Right atrium auricular region (tissue), 2 donors: ENCODE measurements around the gene ERC2. TPM values are rescaled to one million over a fixed set of nuclear protein-coding genes. Genes with fewer than 3 reads are reported as not detected.

Source experiments
- DNase-seq: peaks from one replicate; pipeline ENCODE4 v3.0.0-alpha.2; 2019; ENCODE audit warnings: low spot score
- H3K27ac ChIP-seq, 2 donors: fragments of 200-600 bp; sonication (generic); 1 replicate in 1 of 2; 2 replicates in 1 of 2; pipeline ENCODE4 v1.5.1; 2016 to 2019
- H3K27me3 ChIP-seq, 2 donors: fragments of 200-600 bp; sonication (generic); one replicate each; pipeline versions ENCODE4 v1.5.1 to v1.6.0; 2017 to 2019
- H3K36me3 ChIP-seq: fragments of 200-600 bp; sonication (generic); one replicate; pipeline ENCODE4 v1.5.1; 2016
- H3K4me1 ChIP-seq, 2 donors: fragments of 200-600 bp; sonication (generic); one replicate each; pipeline versions ENCODE4 v1.5.1 to v1.6.0; 2017 to 2019
- H3K4me3 ChIP-seq, 2 donors: fragments of 200-600 bp; sonication (generic); 1 replicate in 1 of 2; 2 replicates in 1 of 2; pipeline ENCODE4 v1.5.1; 2017 to 2019; ENCODE audit warnings: mild to moderate bottlenecking in 1 of 2, moderate library complexity in 1 of 2
- H3K9me3 ChIP-seq, 2 donors: fragments of 200-600 bp; sonication (generic); one replicate each; pipeline ENCODE4 v1.5.1; 2019
- total RNA-seq, 2 donors: library from RNA; depleted of rRNA; stranded (reverse); fragments of >200 nt; gene quantifications; one replicate each; pipeline ENCODE4 v1.1.0, GENCODE V29; 2016
- TF ChIP-seq, protein P1 (sequence below), 2 donors: fragments of 200-600 bp; sonication (generic); IDR thresholded peaks; one replicate each; pipeline ENCODE4 v1.5.1; 2019; ENCODE audit warnings: antibody characterized with exemption in 2 of 2

ERC2 gene
- total RNA-seq, 2 donors from 2014 or later = 2.9 to 4.0 TPM

DNA sequence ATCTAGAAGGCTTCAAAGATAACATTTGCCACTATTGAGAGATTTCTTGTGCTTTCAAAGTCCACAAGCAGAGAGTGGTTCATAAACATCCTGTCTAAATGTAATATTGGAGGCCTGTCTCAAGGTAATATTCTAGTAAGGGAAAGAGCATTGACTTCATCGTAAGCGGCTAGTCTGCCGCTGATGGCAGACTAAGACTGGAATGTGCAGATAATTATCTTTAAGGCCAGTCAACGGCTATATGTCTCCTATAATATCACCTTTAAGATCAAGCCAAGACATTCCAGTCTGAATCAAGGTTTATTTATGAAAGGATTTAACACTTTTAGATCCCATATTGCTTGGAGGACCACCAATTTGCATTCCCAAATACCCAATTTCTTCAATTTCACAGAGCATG lies 557.0 kb downstream of the ERC2 start:
- no peak overlapping the region for H3K4me3 ChIP-seq
- no peaks in the 10 kb centered on the region for H3K27me3 ChIP-seq
- DNase-seq = no peak
- H3K4me1 ChIP-seq = no peaks in the 10 kb centered on the region
- no peaks in the 10 kb centered on the region for H3K36me3 ChIP-seq
- H3K27ac ChIP-seq = no peak overlapping the region
- no peaks in the 10 kb centered on the region for H3K9me3 ChIP-seq
- TF ChIP-seq, protein P1, sequence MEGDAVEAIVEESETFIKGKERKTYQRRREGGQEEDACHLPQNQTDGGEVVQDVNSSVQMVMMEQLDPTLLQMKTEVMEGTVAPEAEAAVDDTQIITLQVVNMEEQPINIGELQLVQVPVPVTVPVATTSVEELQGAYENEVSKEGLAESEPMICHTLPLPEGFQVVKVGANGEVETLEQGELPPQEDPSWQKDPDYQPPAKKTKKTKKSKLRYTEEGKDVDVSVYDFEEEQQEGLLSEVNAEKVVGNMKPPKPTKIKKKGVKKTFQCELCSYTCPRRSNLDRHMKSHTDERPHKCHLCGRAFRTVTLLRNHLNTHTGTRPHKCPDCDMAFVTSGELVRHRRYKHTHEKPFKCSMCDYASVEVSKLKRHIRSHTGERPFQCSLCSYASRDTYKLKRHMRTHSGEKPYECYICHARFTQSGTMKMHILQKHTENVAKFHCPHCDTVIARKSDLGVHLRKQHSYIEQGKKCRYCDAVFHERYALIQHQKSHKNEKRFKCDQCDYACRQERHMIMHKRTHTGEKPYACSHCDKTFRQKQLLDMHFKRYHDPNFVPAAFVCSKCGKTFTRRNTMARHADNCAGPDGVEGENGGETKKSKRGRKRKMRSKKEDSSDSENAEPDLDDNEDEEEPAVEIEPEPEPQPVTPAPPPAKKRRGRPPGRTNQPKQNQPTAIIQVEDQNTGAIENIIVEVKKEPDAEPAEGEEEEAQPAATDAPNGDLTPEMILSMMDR (IDR thresholded peaks at IDR 0.05) = no peak

DNA sequence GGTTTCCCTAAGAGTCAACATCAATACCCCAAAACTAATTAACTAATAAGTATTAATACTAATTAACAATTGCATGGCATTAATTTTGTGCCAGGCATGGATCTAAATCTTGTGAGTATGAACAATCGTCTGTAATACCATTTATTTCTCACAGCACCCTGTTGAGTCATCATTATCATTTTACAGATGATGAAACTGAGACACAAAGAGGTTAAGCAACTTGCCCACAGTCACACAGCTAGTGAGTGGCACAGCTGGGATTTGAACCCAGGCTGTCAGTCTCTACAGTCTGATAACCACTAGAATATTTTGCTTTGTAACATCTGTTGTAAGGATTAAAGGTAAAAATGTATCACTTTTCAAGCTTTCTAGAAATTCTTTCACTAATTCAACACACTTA lies 557.7 kb downstream of the ERC2 start:
- H3K27me3 ChIP-seq = no peaks in the 10 kb centered on the region
- no peak overlapping the region for H3K4me3 ChIP-seq
- TF ChIP-seq, protein P1 (IDR thresholded peaks at IDR 0.05) = no peak
- no peak for DNase-seq
- H3K27ac ChIP-seq = no peak overlapping the region
- H3K4me1 ChIP-seq = no peaks in the 10 kb centered on the region
- no peaks in the 10 kb centered on the region for H3K36me3 ChIP-seq
- no peaks in the 10 kb centered on the region for H3K9me3 ChIP-seq

DNA sequence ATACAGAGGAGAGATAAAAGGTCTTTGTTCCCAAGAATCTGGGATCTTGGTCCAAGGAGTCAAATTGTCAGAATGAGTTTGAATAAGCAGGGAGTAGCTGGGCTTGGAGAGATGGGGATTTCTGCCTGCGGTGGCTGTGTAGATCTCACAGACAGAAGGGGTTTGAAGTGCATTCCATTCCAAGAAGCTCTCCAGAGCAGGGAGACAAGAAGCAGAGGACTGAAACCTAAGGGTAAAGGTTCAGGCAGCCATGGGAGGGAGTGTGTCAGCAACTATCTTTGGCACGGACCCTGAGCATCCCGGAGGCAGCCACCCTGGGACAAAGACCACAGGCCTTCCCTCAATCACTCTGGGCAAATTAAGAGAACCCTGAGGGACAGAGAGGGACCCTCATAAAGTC lies 558.9 kb downstream of the ERC2 start:
- H3K27me3 ChIP-seq = no peaks in the 10 kb centered on the region
- no peak for DNase-seq
- no peaks in the 10 kb centered on the region for H3K4me1 ChIP-seq
- TF ChIP-seq, protein P1 (IDR thresholded peaks at IDR 0.05) = no peak
- H3K36me3 ChIP-seq = no peaks in the 10 kb centered on the region
- H3K27ac ChIP-seq = no peak overlapping the region
- H3K4me3 ChIP-seq = no peak overlapping the region
- no peaks in the 10 kb centered on the region for H3K9me3 ChIP-seq

DNA sequence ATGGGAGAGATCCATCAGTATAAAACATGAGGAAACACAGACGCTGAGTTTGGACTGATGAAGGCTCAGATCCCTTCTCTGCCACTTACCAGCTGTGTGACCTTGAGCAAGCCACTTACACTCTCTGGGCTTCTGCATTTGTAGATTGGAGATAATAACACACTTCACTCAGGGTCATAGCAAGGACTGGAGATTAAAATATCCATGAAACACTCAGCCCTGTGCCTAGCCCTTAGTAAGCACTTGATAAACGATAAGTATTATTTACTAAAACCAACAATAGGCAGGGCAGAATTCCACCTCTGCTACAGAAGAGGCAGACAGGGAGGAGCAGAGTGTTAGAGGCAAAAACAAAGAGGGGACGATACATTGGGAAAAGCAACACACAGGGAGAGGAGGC lies 560.7 kb downstream of the ERC2 start:
- H3K4me3 ChIP-seq = no peak overlapping the region
- H3K36me3 ChIP-seq = no peaks in the 10 kb centered on the region
- DNase-seq = no peak
- no peak overlapping the region for H3K27ac ChIP-seq
- H3K9me3 ChIP-seq = no peaks in the 10 kb centered on the region
- no peaks in the 10 kb centered on the region for H3K4me1 ChIP-seq
- TF ChIP-seq, protein P1 (IDR thresholded peaks at IDR 0.05) = no peak
- H3K27me3 ChIP-seq = no peaks in the 10 kb centered on the region

DNA sequence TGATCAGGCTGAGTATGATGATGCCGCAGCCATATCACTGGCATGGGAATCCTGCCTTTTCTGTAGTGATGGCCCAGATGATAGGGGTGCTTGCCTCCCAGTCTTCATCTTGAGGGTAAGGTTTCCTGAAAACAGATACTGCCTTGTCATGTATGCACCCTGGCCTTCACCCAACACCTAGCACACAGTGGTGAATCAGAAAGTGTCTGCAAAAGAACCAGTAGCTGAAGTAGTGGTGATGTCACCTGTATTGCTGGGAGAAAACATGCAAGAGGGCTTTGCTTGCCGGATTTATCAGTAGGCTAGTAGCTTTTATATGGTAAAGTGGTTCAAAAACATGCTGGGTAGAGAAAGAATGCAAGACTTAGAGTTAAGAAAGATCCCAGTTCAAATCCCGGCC lies 561.4 kb downstream of the ERC2 start:
- no peak for DNase-seq
- H3K27me3 ChIP-seq = no peaks in the 10 kb centered on the region
- TF ChIP-seq, protein P1 (IDR thresholded peaks at IDR 0.05) = no peak
- H3K27ac ChIP-seq = no peak overlapping the region
- no peaks in the 10 kb centered on the region for H3K9me3 ChIP-seq
- H3K4me3 ChIP-seq = no peak overlapping the region
- H3K36me3 ChIP-seq = no peaks in the 10 kb centered on the region
- H3K4me1 ChIP-seq = no peaks in the 10 kb centered on the region

DNA sequence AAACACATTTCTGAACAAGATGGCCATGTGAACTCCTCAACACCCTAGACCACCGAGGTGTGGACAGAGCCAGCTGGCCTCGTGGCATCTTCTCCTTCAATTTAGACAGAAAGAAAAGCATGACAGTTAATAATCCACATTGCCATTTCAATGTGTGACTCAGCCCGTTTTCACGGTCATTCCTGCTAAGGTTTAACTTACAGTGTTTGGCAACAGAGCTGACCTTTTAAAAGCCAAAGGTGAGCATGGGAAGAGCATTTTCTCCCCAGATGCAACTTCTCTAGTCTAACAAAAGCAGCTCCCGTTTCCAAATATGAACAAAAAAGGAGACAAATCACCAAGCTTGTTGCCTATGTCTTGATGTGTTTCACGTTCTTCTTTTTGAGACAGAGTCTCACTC lies 563.6 kb downstream of the ERC2 start:
- Histone ChIP-seq H3K27ac (no peak overlapping the region), H3K9me3 (no peaks in the 10 kb centered on the region), H3K36me3 (no peaks in the 10 kb centered on the region), H3K4me3 (no peak overlapping the region), H3K4me1 (no peaks in the 10 kb centered on the region), H3K27me3 (no peaks in the 10 kb centered on the region)
- TF ChIP-seq, protein P1 (IDR thresholded peaks at IDR 0.05) = no peak
- DNase-seq = no peak
